Activated T-helper 17 cell treated with anti-CD3 and anti-CD28 coated beads, Interleukin-2, amount 50 U/mL, for 72 hours (primary cell): ENCODE measurements around the gene MCRIP2. TPM values are rescaled to one million over a fixed set of nuclear protein-coding genes. Genes with fewer than 3 reads are reported as not detected.
"Not testable (repeated sequence)": the region's sequence is repeated elsewhere in the genome, so short reads cannot be mapped to it uniquely, and the experiment has no call there.

ENCODE experiments used
- ATAC-seq: fragments of 150-1000 bp; cut with Tn5 transposase; replicated peaks from 2 replicates; pipeline ENCODE4 v1.10.0; 2021; ENCODE audit warnings: mild to moderate bottlenecking, moderate library complexity
- H3K27ac Mint-ChIP-seq: one replicate; pipeline ENCODE4 v1.8.0; 2022; ENCODE audit warnings: mixed read lengths
- H3K27me3 Mint-ChIP-seq: one replicate; pipeline ENCODE4 v1.8.0; 2022; ENCODE audit warnings: mixed read lengths
- H3K36me3 Mint-ChIP-seq: one replicate; pipeline ENCODE4 v1.8.0; 2022; ENCODE audit warnings: low read depth, mild to moderate bottlenecking, mixed read lengths
- H3K4me1 Mint-ChIP-seq: one replicate; pipeline ENCODE4 v1.8.0; 2022; ENCODE audit warnings: mixed read lengths
- H3K4me3 Mint-ChIP-seq: one replicate; pipeline ENCODE4 v1.8.0; 2022; ENCODE audit warnings: mild to moderate bottlenecking, mixed read lengths
- H3K9me3 Mint-ChIP-seq: one replicate; pipeline ENCODE4 v1.8.0; 2022; ENCODE audit warnings: mixed read lengths
- total RNA-seq, 2 donors: library from RNA; stranded (reverse); gene quantifications; one replicate each; pipeline ENCODE4 v1.2.3, GENCODE V29; 2022

The MCRIP2 gene
- total RNA-seq, 2 donors from 2014 or later: 29.2 to 54.5 TPM

DNA sequence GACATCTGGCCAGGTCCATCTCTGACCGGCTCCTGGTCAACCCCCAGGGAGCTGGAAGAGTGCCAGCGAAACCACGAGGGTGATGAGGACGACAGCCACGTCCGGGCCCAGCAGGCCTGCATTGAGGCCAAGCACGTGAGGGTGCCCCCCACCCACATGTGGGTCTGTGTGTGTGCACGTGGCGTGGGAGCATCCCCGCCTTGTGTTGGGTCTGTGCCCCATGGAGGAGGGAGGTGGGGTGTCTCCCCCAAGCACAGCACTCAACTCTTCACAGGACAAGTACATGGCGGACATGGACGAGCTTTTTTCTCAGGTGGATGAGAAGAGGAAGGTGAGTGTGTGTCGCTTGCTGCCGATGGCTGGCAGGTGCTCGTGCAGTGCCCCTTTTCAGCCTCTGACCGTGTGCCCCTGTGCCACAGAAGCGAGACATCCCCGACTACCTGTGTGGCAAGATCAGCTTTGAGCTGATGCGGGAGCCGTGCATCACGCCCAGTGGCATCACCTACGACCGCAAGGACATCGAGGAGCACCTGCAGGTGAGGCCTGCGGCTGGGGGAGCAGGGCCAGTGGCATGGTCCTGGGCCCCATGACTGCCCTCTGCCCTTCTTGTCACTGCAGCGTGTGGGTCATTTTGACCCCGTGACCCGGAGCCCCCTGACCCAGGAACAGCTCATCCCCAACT, 40.3 kb downstream of the MCRIP2 start:
- Mint-ChIP-seq H3K27ac (peak overlapping the region; percentile 62), H3K9me3 (no peaks in the 10 kb centered on the region), H3K4me3 (peak overlapping the region; percentile 73), H3K36me3 (peaks cover 37% of the 10 kb centered on the region), H3K4me1 (peaks cover 4% of the 10 kb centered on the region), H3K27me3 (no peaks in the 10 kb centered on the region)
- ATAC-seq: no peak

DNA sequence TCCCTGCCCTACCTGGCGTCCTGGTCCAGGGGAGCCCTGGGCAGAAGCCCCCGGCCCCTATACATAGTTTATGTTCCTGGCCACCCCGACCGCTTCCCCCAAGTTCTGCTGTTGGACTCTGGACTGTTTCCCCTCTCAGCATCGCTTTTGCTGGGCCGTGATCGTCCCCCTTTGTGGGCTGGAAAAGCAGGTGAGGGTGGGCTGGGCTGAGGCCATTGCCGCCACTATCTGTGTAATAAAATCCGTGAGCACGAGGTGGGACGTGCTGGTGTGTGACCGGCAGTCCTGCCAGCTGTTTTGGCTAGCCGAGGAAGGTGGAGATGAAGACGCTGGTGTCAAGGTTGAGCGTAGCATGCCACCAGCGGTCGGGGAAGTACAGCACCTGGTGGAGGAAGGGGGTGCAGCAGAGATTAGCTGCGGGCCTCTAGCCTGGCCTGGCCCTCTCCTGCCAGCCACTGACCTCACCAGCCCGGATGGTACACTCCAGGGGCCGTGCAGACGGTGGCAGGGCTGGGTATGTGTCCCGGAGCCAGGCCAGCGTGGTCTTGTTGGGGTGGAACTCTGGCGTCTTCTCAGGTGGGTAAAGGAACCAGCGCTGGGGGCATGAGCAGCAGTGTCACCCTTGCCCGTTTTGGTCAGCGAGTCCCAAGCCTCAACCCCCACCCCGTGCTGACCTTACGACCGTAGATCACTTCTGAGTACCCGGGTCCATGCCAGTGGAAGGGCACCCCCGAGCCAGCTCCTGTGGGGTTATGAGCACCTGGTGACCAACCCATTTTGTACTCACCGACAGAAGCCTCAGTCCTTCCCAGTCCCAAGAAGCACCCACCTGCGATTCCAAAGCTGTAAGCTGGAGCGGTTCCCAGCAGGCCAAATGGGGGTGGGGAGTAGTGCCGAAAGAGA, 41.1 kb downstream of the MCRIP2 start:
- Mint-ChIP-seq H3K9me3 (no peaks in the 10 kb centered on the region), H3K27me3 (no peaks in the 10 kb centered on the region), H3K4me1 (peaks cover 4% of the 10 kb centered on the region), H3K36me3 (peaks cover 37% of the 10 kb centered on the region), H3K27ac (peak overlapping the region; percentile 58), H3K4me3 (peak overlapping the region; percentile 73)
- no peak for ATAC-seq

GRCh38 chr16:683396-684070, 41.9 kb downstream of the MCRIP2 start:
- Mint-ChIP-seq H3K27ac (peak overlapping the region; percentile 58), H3K27me3 (no peaks in the 10 kb centered on the region), H3K4me1 (peaks cover 4% of the 10 kb centered on the region), H3K4me3 (peak overlapping the region; percentile 73), H3K9me3 (no peaks in the 10 kb centered on the region), H3K36me3 (peaks cover 37% of the 10 kb centered on the region)
- ATAC-seq: no peak

DNA sequence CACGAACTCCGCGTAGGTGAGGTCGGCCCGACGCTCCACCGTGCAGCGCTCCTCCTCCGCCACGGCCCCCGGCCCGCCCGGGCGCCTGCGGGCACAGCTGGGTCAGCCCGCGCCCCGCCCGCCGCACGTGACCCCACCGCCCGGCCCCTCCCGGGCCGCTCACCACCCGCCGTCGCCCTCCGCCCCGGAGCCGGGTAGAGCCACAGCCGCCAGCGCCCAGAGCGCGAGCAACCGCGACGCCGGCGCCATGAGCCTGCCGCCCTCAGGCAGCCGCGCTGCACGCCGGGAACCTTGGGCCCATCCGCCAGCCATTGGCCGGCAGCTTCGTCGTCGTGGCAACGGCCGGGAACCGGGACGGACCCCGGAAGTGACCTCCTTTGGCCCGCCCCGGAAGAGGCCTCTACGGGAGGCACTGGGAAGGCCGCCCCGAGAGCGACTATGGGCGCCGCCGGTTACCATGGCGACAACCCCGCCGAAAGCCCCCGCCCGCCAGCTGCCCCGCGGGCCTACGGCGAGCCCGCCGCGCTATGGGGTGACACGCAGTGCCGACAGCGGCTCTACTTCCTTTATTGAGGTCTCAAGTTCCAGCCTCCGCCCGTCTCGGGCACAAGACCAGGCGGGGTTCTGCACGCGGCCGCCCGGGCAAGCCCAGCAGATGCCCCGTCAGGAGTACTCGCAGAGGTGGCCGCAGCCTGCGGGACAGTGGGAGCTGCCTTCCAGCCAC, 42.6 kb downstream of the MCRIP2 start, which contains the start of gene JMJD8:
TSS of gene JMJD8 (minus strand) at position 264 of the 724 bp plus-strand sequence. CDS start at position 249, 15 bp downstream.
- H3K9me3 Mint-ChIP-seq: no peaks in the 10 kb centered on the region
- no peaks in the 10 kb centered on the region for H3K27me3 Mint-ChIP-seq
- peaks cover 4% of the 10 kb centered on the region for H3K4me1 Mint-ChIP-seq
- H3K4me3 Mint-ChIP-seq: peak within 1 kb of the TSS; percentile 73
- ATAC-seq: peak; percentile 86
- H3K36me3 Mint-ChIP-seq: peaks cover 37% of the 10 kb centered on the region
- H3K27ac Mint-ChIP-seq: peak within 1 kb of the TSS; percentile 58

- Mint-ChIP-seq H3K9me3 (no peaks in the 10 kb centered on the region), H3K36me3 (peaks cover 37% of the 10 kb centered on the region), H3K4me3 (peak overlapping the region; percentile 73), H3K27ac (no peak overlapping the region), H3K27me3 (no peaks in the 10 kb centered on the region), H3K4me1 (peaks cover 4% of the 10 kb centered on the region)
- no peak for ATAC-seq
These were observed 43.5 kb downstream of the MCRIP2 start for GRCh38 chr16:684961-685696.

DNA sequence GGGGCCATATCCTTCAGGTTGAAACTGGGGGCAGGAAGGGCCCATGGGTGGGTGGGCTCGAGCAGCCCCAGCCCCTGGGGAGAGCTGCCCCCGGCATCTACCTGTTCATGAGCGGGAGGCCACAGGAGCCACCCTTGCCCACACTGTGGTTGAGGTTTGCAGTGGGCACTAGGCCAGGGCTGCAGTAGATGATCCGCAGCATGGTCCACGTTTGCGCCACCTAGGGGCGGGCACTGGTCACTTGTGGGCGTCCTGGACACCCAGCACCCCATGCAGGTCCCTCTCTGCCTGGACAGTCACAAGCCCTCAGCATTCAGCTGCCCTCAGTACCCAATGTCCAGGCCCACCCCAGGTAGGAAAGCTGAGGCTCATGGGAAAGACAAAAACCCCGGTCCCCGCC, 44.3 kb downstream of the MCRIP2 start:
- H3K4me3 Mint-ChIP-seq: peak overlapping the region; percentile 28
- peaks cover 35% of the 10 kb centered on the region for H3K36me3 Mint-ChIP-seq

DNA sequence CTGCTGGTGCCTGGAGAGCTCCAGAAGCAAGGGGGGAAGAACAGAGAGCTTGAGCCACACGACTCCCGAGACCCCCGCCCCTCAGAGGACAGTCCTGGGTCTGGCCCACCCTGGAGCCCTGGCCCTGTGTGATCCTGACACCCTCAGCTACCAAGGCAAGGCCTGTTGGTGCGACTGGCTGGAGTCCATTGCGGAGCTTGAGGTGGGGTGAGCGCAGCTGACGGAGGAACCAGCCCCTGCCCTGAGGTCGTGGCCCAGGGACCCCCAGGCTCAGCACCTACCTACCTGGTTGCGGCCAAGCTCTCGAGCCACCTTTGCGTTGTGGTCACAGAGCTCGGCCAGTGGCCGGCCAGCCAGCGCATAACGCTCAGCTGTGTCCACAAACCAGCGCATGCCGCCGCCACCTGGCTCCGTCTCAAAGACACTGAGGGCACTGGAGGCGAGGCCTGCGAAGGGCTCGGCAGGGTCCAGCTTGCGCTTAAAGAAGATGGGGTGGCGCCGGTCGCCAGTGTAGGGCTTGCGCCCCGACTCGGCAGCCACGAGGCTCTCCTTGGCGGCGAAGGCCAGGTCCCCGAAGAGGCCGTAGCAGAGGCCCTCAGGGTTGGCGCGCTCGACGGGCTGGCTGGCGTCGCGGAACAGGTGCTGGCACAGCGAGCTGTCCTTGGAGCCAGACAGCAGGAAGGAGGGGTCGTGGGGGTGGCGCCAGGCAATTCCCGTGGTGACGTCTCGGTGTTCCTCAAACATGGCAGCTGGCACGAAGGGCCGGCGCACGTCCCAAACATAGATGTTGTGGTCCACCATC, 45.0 kb downstream of the MCRIP2 start:
- ATAC-seq: no peak
- Mint-ChIP-seq H3K36me3 (peaks cover 28% of the 10 kb centered on the region), H3K9me3 (no peaks in the 10 kb centered on the region), H3K27ac (no peak overlapping the region), H3K4me1 (peaks cover 4% of the 10 kb centered on the region), H3K27me3 (no peaks in the 10 kb centered on the region), H3K4me3 (no peak overlapping the region)

More for the DNA sequence above, 44.3 kb downstream of the MCRIP2 start:
- H3K9me3 Mint-ChIP-seq: no peaks in the 10 kb centered on the region
- H3K27me3 Mint-ChIP-seq: no peaks in the 10 kb centered on the region
- H3K4me1 Mint-ChIP-seq: peaks cover 4% of the 10 kb centered on the region
- ATAC-seq: no peak
- H3K27ac Mint-ChIP-seq: no peak overlapping the region

DNA sequence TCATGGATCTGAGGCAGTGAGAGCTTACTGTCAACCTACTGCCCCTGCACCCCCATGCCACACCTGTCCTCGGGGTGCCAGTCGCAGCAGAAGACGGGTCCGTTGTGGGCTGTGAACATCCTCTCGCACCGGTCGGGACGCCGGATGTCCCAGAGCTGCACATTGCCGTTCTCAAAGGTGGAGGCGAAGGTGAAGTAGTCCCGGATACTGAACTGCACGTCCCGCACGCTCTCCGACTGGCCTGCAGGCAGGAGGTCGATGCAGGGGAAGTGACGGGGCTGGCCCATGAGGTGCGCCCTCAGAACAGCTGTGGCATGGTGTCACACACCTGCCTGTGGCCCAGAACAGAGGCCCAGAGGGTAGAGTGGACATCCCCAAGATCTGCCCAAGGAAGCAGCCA, 45.9 kb downstream of the MCRIP2 start:
- Mint-ChIP-seq H3K27me3 (no peaks in the 10 kb centered on the region), H3K9me3 (no peaks in the 10 kb centered on the region), H3K36me3 (peaks cover 20% of the 10 kb centered on the region), H3K27ac (no peak overlapping the region), H3K4me3 (no peak overlapping the region), H3K4me1 (peaks cover 8% of the 10 kb centered on the region)
- no peak for ATAC-seq

DNA sequence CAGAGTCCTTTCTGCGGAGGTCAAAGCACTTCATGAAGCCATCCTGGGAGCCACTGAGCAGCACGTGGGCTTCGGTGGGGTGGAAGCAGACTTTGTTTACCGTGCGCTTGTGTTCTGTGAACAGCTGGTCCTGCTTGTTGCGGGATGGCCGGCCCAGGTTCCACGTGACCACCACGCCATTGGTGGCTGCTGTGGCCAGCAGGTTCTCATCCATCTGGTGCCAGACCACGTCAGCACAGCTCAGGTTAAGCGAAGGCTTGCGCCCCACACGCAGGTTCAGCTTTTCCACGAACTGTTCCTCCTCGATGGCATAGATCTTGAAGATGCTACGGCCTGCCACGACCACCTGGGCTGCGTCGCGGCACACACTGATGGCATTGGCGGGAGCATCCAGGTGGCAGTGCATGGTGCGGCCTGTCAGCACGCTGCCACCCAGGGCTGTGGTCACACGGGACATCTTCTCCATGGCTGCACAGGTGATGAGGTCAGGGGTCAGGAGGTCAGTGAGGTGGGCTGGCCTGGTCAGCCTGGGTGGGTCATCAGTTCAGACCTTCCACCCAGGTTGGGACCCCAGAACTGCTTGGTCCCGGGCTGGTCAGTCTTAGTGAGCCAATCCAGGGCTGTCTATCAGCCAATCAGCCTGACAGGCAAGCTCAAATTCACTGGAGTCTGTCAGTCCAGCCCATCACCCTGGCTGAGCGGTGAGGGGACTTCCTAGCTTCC, 47.7 kb downstream of the MCRIP2 start:
- Mint-ChIP-seq H3K27ac (peak overlapping the region; percentile 87), H3K4me3 (peak overlapping the region; percentile 82), H3K4me1 (peaks cover 9% of the 10 kb centered on the region), H3K36me3 (peaks cover 8% of the 10 kb centered on the region), H3K9me3 (no peaks in the 10 kb centered on the region), H3K27me3 (no peaks in the 10 kb centered on the region)
- ATAC-seq: no peak

GRCh38 chr16:691242-691641, 49.6 kb downstream of the MCRIP2 start:
- ATAC-seq, H3K36me3 Mint-ChIP-seq: not testable (repeated sequence)
- peak overlapping the region; percentile 87 for H3K27ac Mint-ChIP-seq

DNA sequence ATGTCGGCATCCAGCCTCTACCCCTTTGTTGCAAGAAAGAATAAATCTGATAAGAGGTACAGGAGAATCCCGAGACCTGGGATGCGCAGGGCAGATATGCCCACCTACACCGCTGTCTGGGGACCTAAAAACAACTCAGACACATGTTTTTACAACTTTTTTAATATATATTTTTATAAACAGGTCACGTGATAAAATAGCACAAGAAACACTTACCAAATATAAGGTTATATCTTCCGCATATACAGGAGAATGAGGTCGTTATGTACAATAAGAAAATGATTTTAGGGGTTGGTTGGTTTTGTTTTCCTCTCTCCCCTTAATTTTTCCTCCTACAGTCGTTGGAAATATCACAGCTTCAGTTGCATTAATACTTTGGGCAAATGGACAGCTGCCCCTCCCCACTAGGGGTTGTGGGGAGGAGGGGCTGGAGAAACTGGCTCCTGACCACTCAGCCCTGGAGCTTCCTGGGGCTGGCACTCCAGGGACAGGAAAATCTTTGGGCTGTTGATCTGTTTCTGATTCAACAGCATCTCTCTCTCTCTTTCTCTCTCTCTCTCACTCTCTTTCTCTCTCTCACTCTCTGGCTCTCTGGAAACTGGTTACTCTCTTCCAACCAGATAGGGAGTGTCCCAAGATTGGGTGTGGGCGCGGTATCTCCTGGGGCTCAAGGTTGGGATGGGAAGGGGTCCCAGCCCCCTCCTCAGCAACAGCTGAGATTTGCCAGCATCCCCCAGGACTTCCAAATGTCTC, 50.9 kb downstream of the MCRIP2 start:
- Mint-ChIP-seq H3K36me3 (no peaks in the 10 kb centered on the region), H3K9me3 (no peaks in the 10 kb centered on the region), H3K4me1 (peaks cover 9% of the 10 kb centered on the region), H3K27me3 (no peaks in the 10 kb centered on the region), H3K4me3 (peak overlapping the region; percentile 82), H3K27ac (no peak overlapping the region)
- ATAC-seq: no peak

More at GRCh38 chr16:691242-691641, 49.6 kb downstream of the MCRIP2 start:
- not testable (repeated sequence) for H3K27me3 Mint-ChIP-seq, H3K9me3 Mint-ChIP-seq, H3K4me1 Mint-ChIP-seq
- peak overlapping the region; percentile 82 for H3K4me3 Mint-ChIP-seq

- no peak for ATAC-seq
- peaks cover 9% of the 10 kb centered on the region for H3K4me1 Mint-ChIP-seq
- no peak overlapping the region for H3K27ac Mint-ChIP-seq
- no peaks in the 10 kb centered on the region for H3K36me3 Mint-ChIP-seq
- peak overlapping the region; percentile 82 for H3K4me3 Mint-ChIP-seq
- H3K27me3 Mint-ChIP-seq: no peaks in the 10 kb centered on the region
- H3K9me3 Mint-ChIP-seq: no peaks in the 10 kb centered on the region
These were observed 51.7 kb downstream of the MCRIP2 start for GRCh38 chr16:693364-693763.
